Stomach smooth muscle (tissue), 2 donors: ENCODE data around the gene ERICH4.
A peak's percentile ranks its signal among the peaks of the same experiment; 100 is the strongest.
"Not testable (repeated sequence)": the region's sequence is repeated elsewhere in the genome, so short reads cannot be mapped to it uniquely, and the experiment has no call there.

Experiments
- H3K27ac ChIP-seq: one replicate; pipeline ENCODE4 v1.7.0; 2013; ENCODE audit warnings: mild to moderate bottlenecking, low read length, inconsistent platforms
- H3K27me3 ChIP-seq, 2 donors: one replicate each; pipeline ENCODE4 v1.7.0; 2013; ENCODE audit warnings: low read length in 2 of 2; ENCODE audit not compliant: insufficient read depth in 2 of 2, control insufficient read depth in 1 of 2
- H3K36me3 ChIP-seq, 2 donors: one replicate each; pipeline ENCODE4 v1.7.0; 2013; ENCODE audit warnings: low read length in 2 of 2; ENCODE audit not compliant: control insufficient read depth in 2 of 2, insufficient read depth in 2 of 2
- H3K4me1 ChIP-seq: one replicate; pipeline ENCODE4 v1.7.0; 2013; ENCODE audit warnings: low read length; ENCODE audit not compliant: control insufficient read depth, insufficient read depth
- H3K4me3 ChIP-seq, 2 donors: one replicate each; pipeline ENCODE4 v1.7.0; 2013; ENCODE audit warnings: low read length in 2 of 2
- H3K9ac ChIP-seq, 2 donors: one replicate each; pipeline ENCODE4 v1.7.0; 2013; ENCODE audit warnings: low read length in 2 of 2, mild to moderate bottlenecking in 1 of 2
- H3K9me3 ChIP-seq, 2 donors: one replicate each; pipeline ENCODE4 v1.7.0; 2013; ENCODE audit warnings: low read length in 2 of 2; ENCODE audit not compliant: control insufficient read depth in 2 of 2
- donor health status: healthy.
- donor health status: Pancreatic carcinoma.

ERICH4 gene

GRCh38 chr19:41449079-41449864, 6.3 kb downstream of the ERICH4 start:
- Histone ChIP-seq H3K9me3 (no peaks in the 10 kb centered on the region), H3K9ac (no peak overlapping the region), H3K27ac (no peak overlapping the region), H3K36me3 (no peaks in the 10 kb centered on the region), H3K27me3 (peaks cover 5 to 8% of the 10 kb centered on the region in 2 donors), H3K4me1 (peaks cover 3% of the 10 kb centered on the region), H3K4me3 (peak overlapping the region; percentile 27 to 54)

DNA sequence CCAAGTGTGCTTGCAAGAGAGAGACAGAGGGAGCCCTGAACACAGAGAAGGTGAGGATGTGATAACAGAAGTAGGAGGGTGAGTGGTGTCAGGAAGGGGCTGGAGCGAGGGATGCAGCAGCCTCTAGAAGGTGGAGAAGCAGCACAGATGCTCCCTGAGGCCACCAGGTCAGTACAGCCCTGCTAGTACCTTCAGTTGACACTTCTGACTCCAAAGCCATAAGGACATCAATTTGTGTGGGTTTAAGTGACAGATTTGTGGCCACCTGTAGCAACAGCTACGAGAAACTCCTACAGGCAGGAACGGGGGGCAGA, 6.9 kb downstream of the ERICH4 start:
- peaks cover 3% of the 10 kb centered on the region for H3K4me1 ChIP-seq
- no peak overlapping the region for H3K9ac ChIP-seq
- no peaks in the 10 kb centered on the region for H3K36me3 ChIP-seq
- H3K27me3 ChIP-seq, result peaks cover 5 to 8% of the 10 kb centered on the region in 2 donors
- H3K4me3 ChIP-seq, result no peak overlapping the region
- H3K27ac ChIP-seq, result no peak overlapping the region
- no peaks in the 10 kb centered on the region for H3K9me3 ChIP-seq

DNA sequence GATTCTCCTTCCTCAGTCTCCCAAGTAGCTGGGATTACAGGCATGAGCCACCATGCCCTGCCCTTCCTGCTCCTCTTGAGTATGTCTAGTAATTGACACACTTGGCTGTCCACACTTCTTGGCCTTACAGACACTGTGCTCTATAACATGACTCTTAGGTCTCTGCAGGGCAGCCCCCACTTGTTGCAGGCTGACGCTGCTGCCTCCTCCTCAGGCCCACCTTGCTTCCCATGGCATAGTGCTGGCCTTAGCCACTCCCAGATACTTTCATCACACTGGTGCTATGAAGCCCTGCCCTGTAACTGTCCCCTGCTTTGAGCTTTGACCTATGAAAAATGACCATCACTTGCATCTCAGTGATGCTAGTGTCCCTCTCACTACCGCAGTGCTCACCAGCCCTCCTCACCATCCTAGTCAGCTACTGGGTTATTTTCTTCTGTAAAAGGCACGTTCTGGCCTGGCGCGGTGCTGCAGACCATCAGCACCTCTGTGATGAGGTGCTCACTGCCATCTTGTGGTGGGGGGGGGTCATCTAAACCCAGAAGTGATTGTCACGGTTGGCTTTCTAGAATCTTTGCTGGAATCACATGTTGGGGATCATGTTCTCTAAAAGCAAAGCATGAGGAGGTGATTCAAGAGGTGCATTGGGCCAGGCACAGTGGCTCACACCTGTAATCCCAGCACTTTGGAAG, 9.8 kb downstream of the ERICH4 start:
- Histone ChIP-seq H3K4me1 (peaks cover 3% of the 10 kb centered on the region), H3K36me3 (no peaks in the 10 kb centered on the region), H3K9ac (no peak overlapping the region), H3K9me3 (peaks cover 0 to 3% of the 10 kb centered on the region in 2 donors), H3K27ac (no peak overlapping the region), H3K4me3 (no peak overlapping the region), H3K27me3 (peaks cover 2 to 3% of the 10 kb centered on the region in 2 donors)

GRCh38 chr19:41455936-41456335, 13.0 kb downstream of the ERICH4 start:
- peaks cover 0 to 3% of the 10 kb centered on the region in 2 donors for H3K9me3 ChIP-seq
- peaks cover 2 to 12% of the 10 kb centered on the region in 2 donors for H3K27me3 ChIP-seq
- H3K36me3 ChIP-seq, result no peaks in the 10 kb centered on the region
- no peak overlapping the region for H3K27ac ChIP-seq
- H3K4me1 ChIP-seq, result no peaks in the 10 kb centered on the region
- no peak overlapping the region for H3K4me3 ChIP-seq
- H3K9ac ChIP-seq, result no peak overlapping the region

DNA sequence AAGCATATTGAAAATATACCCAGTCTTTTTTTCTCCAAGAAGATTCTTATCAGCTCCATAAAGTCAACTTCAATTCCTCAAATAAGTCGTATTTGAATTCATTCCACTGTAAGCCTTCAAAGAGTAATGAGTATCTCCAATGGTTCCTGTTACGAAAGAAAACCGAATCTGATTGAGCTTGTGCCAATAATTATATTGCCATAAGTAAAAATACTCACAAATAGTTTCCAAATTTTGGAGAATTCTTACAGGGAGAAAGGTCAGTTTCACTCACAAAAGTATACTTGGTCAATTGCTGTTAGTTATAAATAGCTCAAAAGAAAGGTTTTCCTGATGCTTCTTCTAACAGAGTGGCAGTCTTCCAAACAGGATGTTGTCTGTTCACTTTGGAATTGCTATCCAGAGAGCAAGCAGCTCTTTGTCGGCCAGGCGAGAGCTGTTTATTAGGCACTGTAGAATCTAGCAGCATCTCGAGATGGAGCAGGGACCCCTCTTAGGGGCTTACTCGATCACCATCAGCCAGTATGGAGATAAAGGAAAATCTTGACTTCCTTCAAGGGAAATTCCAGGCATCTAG, 13.5 kb downstream of the ERICH4 start:
- no peak overlapping the region for H3K9ac ChIP-seq
- H3K9me3 ChIP-seq, result peaks cover 0 to 3% of the 10 kb centered on the region in 2 donors
- no peak overlapping the region for H3K27ac ChIP-seq
- peaks cover 2 to 12% of the 10 kb centered on the region in 2 donors for H3K27me3 ChIP-seq
- H3K4me3 ChIP-seq, result no peak overlapping the region
- no peaks in the 10 kb centered on the region for H3K36me3 ChIP-seq
- no peaks in the 10 kb centered on the region for H3K4me1 ChIP-seq

- Histone ChIP-seq H3K27ac (no peak overlapping the region), H3K9ac (no peak overlapping the region), H3K9me3 (peaks cover 0 to 3% of the 10 kb centered on the region in 2 donors), H3K36me3 (no peaks in the 10 kb centered on the region), H3K27me3 (peaks cover 2 to 15% of the 10 kb centered on the region in 2 donors), H3K4me3 (no peak overlapping the region), H3K4me1 (no peaks in the 10 kb centered on the region)
Measured at GRCh38 chr19:41457241-41457640, 14.3 kb downstream of the ERICH4 start.

- H3K27ac ChIP-seq, result no peak overlapping the region
- H3K27me3 ChIP-seq, result peaks cover 5 to 23% of the 10 kb centered on the region in 2 donors
- no peaks in the 10 kb centered on the region for H3K4me1 ChIP-seq
- no peaks in the 10 kb centered on the region for H3K9me3 ChIP-seq
- H3K4me3 ChIP-seq, result no peak overlapping the region
- no peak overlapping the region for H3K9ac ChIP-seq
- no peaks in the 10 kb centered on the region for H3K36me3 ChIP-seq
Measured at GRCh38 chr19:41462497-41462896, 19.5 kb downstream of the ERICH4 start.

DNA sequence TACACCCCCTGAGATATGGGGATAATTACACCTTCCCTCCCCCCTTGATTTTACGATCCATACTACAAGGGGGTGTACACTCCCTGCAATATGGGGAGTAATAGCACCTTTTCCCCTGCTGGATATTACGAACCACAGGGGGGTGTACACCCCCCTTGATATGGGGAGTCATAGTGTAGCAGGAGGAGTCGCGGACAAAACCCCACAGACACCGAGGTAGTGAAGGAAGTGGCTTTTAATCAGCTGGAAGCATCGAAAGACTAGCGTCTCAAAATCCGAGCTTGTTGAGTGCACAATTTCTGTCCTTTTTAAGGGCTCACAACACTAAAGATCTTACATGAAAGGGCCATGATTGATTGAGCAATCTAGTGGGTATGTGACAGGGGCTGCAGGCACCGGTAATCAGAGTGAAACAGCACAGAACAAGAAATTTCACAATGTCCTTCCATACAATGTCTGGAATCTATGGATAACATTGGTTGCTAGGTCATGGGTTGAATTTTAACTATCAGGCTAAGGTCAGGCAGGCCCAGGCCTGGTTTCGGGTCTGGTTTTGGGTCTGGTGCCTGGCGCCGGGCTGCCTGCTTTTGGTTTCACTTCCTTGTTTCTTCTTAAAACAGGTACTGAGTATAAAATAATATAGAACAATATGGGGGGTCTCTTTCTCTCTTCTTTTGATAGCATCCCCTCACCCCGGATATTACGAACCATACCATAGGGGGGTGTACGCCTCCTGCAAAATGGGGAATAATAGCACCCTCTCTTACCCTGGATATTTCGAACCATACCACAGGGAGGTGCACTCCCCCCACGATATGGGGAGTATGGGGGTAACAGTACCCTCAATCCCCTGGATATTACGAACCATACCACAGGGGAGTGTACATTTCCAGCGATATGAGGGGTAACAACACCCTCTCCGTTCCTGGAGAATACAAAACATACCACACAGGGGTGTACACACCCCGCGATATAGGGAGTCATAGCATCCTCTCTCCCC, 20.6 kb downstream of the ERICH4 start:
- H3K9me3 ChIP-seq, H3K4me3 ChIP-seq, H3K36me3 ChIP-seq, H3K27ac ChIP-seq, H3K4me1 ChIP-seq, H3K9ac ChIP-seq: not testable (repeated sequence)
- peaks cover 5 to 23% of the 10 kb centered on the region in 2 donors for H3K27me3 ChIP-seq

DNA sequence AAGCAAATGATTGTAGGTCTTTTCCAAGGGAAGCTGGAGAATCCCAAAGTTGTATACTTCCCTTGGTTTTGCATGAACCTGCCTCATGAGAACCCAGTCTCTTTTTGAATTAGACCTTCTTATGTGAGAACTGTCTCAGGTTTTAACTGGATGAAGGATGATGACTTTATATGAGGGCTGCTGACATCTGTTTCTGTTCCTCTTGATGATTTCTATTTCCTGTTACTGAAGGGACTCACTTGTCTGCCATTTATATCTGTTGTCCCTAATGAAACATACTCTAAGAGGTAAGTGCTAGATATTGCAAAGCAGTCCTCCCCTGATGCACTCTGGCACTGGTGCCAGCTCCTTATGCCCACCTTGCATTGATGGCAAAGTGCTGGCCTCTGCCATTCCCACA, 33.6 kb downstream of the ERICH4 start:
- Histone ChIP-seq H3K27ac (no peak overlapping the region), H3K4me1 (no peaks in the 10 kb centered on the region), H3K27me3 (peaks cover 2 to 8% of the 10 kb centered on the region in 2 donors), H3K4me3 (no peak overlapping the region), H3K9me3 (no peaks in the 10 kb centered on the region), H3K9ac (no peak overlapping the region), H3K36me3 (no peaks in the 10 kb centered on the region)

- Histone ChIP-seq H3K36me3 (no peaks in the 10 kb centered on the region), H3K27me3 (peaks cover 2 to 4% of the 10 kb centered on the region in 2 donors), H3K9ac (no peak overlapping the region), H3K4me3 (no peak overlapping the region), H3K4me1 (no peaks in the 10 kb centered on the region), H3K9me3 (no peaks in the 10 kb centered on the region), H3K27ac (no peak overlapping the region)
Measured at GRCh38 chr19:41478171-41478570, 35.2 kb downstream of the ERICH4 start.
